Ishikawa (cell line): ENCODE data around the gene IGLON5.

ENCODE experiments used
- CEBPB ChIP-seq: IDR thresholded peaks from 2 replicates; pipeline ENCODE4 v1.6.1; 2012
- CREB1 ChIP-seq: IDR thresholded peaks from 2 replicates; pipeline ENCODE4 v1.6.1; 2012; ENCODE audit warnings: low read depth
- EGR1 ChIP-seq: IDR thresholded peaks from 2 replicates; pipeline ENCODE4 v1.6.1; 2012
- EP300 ChIP-seq: IDR thresholded peaks from 2 replicates; pipeline ENCODE4 v1.6.1; 2012; ENCODE audit warnings: borderline replicate concordance
- FOXM1 ChIP-seq: IDR thresholded peaks from 2 replicates; pipeline ENCODE4 v1.6.1; 2012; ENCODE audit warnings: low read depth, borderline replicate concordance
- NFIC ChIP-seq: IDR thresholded peaks from 2 replicates; pipeline ENCODE4 v1.6.1; 2012
- RAD21 ChIP-seq: IDR thresholded peaks from 2 replicates; pipeline ENCODE4 v1.6.1; 2012; ENCODE audit warnings: low read depth
- TAF1 ChIP-seq: IDR thresholded peaks from 2 replicates; pipeline ENCODE4 v1.6.1; 2012; ENCODE audit warnings: low read depth, mild to moderate bottlenecking
- TCF12 ChIP-seq: IDR thresholded peaks from 2 replicates; pipeline ENCODE4 v1.6.1; 2012; ENCODE audit warnings: low read depth
- TEAD4 ChIP-seq: IDR thresholded peaks from 2 replicates; pipeline ENCODE4 v1.6.1; 2012
- YY1 ChIP-seq: IDR thresholded peaks from 2 replicates; pipeline ENCODE4 v1.6.1; 2012; ENCODE audit warnings: low read depth
- ZBTB7A ChIP-seq: IDR thresholded peaks from 2 replicates; pipeline ENCODE4 v1.6.1; 2012; ENCODE audit warnings: low read depth
- TF ChIP-seq, protein P1 (sequence below): IDR thresholded peaks from 2 replicates; pipeline ENCODE4 v1.6.1; 2012; ENCODE audit warnings: low read depth, mild to moderate bottlenecking
- TF ChIP-seq, protein P2 (sequence below): IDR thresholded peaks from 2 replicates; pipeline ENCODE4 v1.6.1; 2012
- TF ChIP-seq, protein P3 (sequence below): IDR thresholded peaks from 2 replicates; pipeline ENCODE4 v1.6.1; 2012

Gene IGLON5

DNA sequence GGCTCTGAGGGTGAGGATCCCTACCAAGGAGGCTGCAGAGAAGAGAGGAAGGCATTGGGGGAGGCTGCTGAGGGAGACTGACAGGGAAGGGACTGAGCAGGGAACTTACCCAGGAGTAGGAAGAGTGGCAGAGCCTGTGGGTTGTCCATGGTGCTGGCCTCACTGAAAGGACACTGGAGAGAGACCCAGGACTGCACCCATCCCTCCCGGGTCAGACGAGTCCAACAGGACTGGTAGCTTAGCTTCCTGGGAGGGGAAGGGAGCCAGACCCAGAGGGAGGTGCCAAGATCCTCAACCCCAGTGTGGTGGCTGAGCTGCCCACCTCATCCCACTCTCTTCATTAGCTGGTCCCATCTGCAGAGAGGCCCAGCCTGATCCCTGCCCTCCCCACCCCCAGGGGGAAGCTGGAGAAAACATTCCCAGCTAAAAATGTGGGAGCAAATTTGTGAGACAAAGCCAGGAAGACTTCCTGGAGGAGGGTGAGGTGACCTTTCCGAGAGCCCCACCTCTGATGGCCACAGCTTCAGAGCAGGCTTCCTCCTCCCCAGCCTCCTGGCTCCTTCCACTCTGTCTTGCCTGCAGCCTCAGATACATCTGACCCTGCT, 30.6 kb downstream of the IGLON5 start, which contains the start of gene VSIG10L:
Gene VSIG10L, minus strand, starts transcription at position 164 of the 605 bp plus-strand sequence. Its CDS starts 15 bp downstream, at position 149.
- TF ChIP-seq CEBPB, result no peak
- TF ChIP-seq, protein P1, sequence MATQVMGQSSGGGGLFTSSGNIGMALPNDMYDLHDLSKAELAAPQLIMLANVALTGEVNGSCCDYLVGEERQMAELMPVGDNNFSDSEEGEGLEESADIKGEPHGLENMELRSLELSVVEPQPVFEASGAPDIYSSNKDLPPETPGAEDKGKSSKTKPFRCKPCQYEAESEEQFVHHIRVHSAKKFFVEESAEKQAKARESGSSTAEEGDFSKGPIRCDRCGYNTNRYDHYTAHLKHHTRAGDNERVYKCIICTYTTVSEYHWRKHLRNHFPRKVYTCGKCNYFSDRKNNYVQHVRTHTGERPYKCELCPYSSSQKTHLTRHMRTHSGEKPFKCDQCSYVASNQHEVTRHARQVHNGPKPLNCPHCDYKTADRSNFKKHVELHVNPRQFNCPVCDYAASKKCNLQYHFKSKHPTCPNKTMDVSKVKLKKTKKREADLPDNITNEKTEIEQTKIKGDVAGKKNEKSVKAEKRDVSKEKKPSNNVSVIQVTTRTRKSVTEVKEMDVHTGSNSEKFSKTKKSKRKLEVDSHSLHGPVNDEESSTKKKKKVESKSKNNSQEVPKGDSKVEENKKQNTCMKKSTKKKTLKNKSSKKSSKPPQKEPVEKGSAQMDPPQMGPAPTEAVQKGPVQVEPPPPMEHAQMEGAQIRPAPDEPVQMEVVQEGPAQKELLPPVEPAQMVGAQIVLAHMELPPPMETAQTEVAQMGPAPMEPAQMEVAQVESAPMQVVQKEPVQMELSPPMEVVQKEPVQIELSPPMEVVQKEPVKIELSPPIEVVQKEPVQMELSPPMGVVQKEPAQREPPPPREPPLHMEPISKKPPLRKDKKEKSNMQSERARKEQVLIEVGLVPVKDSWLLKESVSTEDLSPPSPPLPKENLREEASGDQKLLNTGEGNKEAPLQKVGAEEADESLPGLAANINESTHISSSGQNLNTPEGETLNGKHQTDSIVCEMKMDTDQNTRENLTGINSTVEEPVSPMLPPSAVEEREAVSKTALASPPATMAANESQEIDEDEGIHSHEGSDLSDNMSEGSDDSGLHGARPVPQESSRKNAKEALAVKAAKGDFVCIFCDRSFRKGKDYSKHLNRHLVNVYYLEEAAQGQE, result 0 out of 2 replicates have a peak, but pooled peaks have one; percentile 33
- no peak for TF ChIP-seq TCF12
- no peak for TF ChIP-seq CREB1
- TF ChIP-seq NFIC, result no peak
- TF ChIP-seq, protein P2, sequence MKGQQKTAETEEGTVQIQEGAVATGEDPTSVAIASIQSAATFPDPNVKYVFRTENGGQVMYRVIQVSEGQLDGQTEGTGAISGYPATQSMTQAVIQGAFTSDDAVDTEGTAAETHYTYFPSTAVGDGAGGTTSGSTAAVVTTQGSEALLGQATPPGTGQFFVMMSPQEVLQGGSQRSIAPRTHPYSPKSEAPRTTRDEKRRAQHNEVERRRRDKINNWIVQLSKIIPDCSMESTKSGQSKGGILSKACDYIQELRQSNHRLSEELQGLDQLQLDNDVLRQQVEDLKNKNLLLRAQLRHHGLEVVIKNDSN, result no peak

DNA sequence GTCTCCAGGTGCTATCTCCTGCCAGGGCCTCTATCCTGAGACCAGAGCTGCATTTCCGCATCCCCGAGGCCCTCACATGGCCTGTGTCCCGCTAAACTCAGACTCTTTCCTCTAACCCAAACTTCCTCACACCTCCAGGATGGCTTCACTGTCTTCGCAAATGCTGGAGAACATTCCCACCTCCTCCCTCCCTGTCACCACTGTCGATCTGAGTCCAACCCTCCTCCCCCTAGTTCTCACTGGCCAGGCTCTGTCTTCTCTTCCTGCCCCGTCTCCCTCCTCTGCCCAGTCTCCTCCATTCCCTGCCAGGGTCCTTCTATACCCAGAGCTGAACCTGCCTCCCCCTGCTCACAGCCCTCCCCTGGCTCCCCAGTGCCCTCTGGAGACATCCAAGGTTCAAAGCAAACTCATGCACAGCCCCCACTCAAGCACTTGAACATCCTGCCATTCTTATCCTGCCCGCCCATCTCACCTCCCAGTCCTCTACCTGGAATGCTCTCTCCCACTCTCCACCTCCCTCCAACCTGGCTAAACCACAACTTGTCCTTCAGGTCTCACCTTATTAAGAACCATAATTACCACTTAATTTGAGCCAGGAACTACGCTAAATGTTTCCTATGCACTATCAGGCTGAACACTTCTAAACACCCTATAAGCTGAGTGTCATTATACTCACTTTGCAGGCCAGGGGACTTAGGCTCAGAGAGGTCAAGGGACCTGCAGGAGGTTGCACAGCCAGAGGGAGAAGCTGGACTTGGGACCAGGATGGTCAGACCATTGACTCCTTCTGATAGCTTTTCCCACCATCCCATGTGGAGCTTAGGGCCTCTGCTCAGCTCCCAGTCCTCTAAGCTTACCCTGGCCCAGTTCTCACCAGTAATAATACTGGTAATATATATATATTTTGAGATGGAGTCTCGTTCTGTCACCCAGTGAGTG, 31.5 kb downstream of the IGLON5 start:
- TF ChIP-seq TEAD4 (no peak), EGR1 (no peak), ZBTB7A (no peak), EP300 (no peak), CEBPB (no peak), TCF12 (no peak), NFIC (no peak), CREB1 (no peak), TAF1 (no peak)
- TF ChIP-seq, protein P2, result no peak
- TF ChIP-seq, protein P3, sequence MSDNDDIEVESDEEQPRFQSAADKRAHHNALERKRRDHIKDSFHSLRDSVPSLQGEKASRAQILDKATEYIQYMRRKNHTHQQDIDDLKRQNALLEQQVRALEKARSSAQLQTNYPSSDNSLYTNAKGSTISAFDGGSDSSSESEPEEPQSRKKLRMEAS, result no peak

DNA sequence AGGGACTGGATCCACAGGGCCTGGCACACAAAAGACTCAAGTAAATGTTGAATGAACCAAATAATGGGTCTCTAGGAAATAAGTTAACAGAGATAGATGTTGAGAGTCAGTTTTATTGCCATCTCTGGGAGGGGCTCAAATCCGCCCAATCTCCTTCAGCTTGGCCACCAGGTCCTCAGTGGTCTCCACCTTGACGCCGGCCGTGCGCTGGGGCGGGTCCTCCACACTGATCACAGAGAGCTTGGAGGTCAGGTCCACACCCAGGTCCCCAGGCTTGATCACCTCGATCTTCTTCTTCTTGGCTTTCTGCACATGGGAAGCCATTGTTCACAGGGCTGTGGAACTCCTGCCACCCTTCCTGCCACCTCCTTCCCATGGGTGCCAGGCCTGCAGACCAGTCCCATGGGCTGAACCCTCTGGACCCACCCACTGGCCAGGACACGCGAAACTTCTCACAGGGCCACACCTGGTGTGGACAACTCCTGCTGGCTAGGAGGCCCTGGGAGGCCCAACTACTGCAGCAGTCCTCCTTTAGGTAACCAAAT, 33.7 kb downstream of the IGLON5 start:
- TF ChIP-seq RAD21 (no peak), FOXM1 (no peak), CREB1 (no peak), ZBTB7A (no peak), TCF12 (no peak), EP300 (no peak)
- TF ChIP-seq, protein P1, result no peak

DNA sequence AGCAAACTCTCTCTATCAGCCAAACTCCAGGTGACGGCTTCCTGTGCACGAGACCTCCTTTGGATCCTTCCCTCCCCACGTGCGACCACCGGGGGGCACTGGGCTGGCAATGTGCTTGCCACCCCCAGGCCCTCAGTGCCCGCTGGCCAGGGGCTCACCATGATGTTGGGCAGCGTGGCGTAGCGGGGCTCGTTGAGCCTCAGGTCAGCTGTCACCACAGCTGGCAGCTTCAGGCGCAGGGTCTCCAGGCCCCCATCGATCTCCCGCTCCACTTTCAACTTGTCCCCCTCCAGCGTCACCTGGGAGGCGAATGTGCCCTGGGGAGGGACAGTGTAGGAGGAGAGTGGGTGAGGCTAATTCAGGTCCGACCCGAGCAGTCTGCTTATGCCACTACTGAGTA, 35.3 kb downstream of the IGLON5 start:
- TF ChIP-seq ZBTB7A (no peak), NFIC (no peak), FOXM1 (no peak), CEBPB (no peak), TCF12 (no peak), YY1 (no peak), EP300 (no peak), EGR1 (no peak), TAF1 (no peak), CREB1 (no peak), RAD21 (no peak), TEAD4 (no peak)
- TF ChIP-seq, protein P2, result no peak
- TF ChIP-seq, protein P1, result no peak
- TF ChIP-seq, protein P3, result no peak
